Epithelial cell of esophagus (primary cell): ENCODE measurements around the gene HIRA.

Source experiments
- DNase-seq: peaks from one replicate; pipeline ENCODE4 v3.0.0; 2010; ENCODE audit warnings: low read depth
- H3K4me3 ChIP-seq: 2 replicates; pipeline ENCODE4 v1.5.1; 2011; ENCODE audit warnings: mild to moderate bottlenecking, low read length, control low read depth
- CTCF ChIP-seq: IDR thresholded peaks from 2 replicates; pipeline ENCODE4 v1.5.1; 2011; ENCODE audit warnings: low read depth, mild to moderate bottlenecking, low read length, control low read depth, inconsistent platforms; ENCODE audit not compliant: insufficient read depth; ENCODE audit errors: missing control alignments

HIRA gene

GRCh38 chr22:19431649-19432132, at the start of gene HIRA:
Gene HIRA (minus strand): TSS chr22:19431733. CDS start chr22:19431476, 257 bp downstream.
- peak; percentile 83 for DNase-seq
- H3K4me3 ChIP-seq = peak within 1 kb of the TSS; percentile 94
- TF ChIP-seq CTCF = no peak

GRCh38 chr22:19480789-19481188, 49.3 kb upstream of the HIRA start:
- peak overlapping the region; percentile 87 for H3K4me3 ChIP-seq
- TF ChIP-seq CTCF = no peak
- no peak for DNase-seq

GRCh38 chr22:19480173-19480568, 48.6 kb upstream of the HIRA start:
- TF ChIP-seq CTCF = no peak
- H3K4me3 ChIP-seq = peak overlapping the region; percentile 87
- DNase-seq = no peak

GRCh38 chr22:19479355-19480172, 48.0 kb upstream of the HIRA start, which contains the start of gene CDC45:
Gene CDC45 (plus strand): TSS chr22:19479920. CDS start chr22:19479969, 49 bp downstream.
- H3K4me3 ChIP-seq = peak within 1 kb of the TSS; percentile 87
- peak; percentile 99 for DNase-seq
- TF ChIP-seq CTCF = no peak

- DNase-seq = peak; percentile 84
- peak within 1 kb of the TSS; percentile 87 for H3K4me3 ChIP-seq
- no peak for TF ChIP-seq CTCF
These were observed 47.4 kb upstream of the HIRA start, which contains the start of gene UFD1 for GRCh38 chr22:19478901-19479354. Gene UFD1 (minus strand): TSS chr22:19479193. CDS start chr22:19479085, 108 bp downstream.

GRCh38 chr22:19478045-19478900, 46.7 kb upstream of the HIRA start:
- no peak for TF ChIP-seq CTCF
- DNase-seq = no peak
- peak overlapping the region; percentile 87 for H3K4me3 ChIP-seq
